GM21529 (cell line): ENCODE data around the gene ERCC2.

Source experiments
- ATAC-seq: cut with Tn5 transposase; IDR thresholded peaks from one replicate; pipeline ENCODE4 v1.9.1; 2021; ENCODE audit not compliant: unreplicated experiment

Gene ERCC2

DNA sequence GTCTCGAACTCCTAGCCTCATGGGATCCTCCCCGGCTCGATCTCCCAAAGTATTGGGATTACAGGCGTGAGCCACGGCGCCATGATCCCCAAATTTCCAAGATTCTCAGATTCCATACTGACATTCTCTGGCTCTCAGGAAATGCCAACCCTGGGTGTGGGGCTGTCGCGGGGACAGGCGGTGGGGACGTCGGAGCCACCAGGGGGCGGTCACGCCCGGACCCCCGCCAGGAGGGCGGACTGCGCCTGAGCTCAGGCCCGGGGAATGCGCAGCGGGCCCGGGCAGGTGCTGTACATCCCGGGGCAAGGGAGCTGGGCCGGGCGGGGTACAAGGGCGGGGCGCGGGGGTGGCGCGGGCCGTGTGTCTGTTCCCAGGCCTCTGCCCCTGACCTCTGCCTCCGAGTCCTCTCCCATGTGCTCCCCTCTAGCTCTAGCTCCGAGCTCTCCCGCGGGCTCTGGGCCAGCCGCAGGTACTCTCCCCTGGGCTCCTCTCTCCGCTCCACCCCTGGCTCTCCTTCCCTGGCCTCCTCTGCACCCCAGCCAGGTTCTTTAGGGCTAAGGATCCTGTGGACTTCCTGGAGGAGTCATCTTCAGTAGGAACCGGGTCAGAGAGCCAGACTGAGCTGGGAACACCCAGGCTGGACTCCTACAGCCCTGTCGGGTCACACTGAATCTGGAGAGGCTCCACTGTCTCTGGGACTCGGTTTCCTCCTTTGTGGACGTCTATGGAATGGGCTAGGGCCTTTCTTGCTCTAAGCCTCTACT lies 32.1 kb upstream of the ERCC2 start:
- ATAC-seq = no peak

DNA sequence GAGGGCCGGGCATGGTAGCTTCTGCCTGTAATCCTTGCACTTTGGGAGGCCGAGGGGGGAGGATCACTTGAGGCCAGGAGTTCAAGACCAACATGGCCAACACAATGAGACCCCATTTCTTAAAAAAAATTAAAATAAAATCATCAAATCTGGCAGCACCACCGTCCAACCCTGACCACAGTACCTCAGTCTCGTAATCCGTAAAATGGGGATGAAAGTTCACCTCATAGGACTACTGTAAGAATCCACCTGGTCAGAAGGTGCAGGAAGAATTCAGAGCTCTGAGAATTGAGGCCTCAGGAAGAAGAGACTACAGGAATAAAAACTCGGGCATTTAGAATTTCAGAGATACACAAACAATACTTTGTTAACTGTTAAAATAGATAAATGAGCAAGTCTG lies 31.4 kb upstream of the ERCC2 start:
- no peak for ATAC-seq

- no peak for ATAC-seq
These were observed 29.8 kb upstream of the ERCC2 start for GRCh38 chr19:45400192-45400591.

- no peak for ATAC-seq
These were observed 25.6 kb upstream of the ERCC2 start for GRCh38 chr19:45395821-45396617.

- no peak for ATAC-seq
These were observed 21.7 kb upstream of the ERCC2 start for GRCh38 chr19:45391871-45392665.

- no peak for ATAC-seq
These were observed 21.0 kb upstream of the ERCC2 start for GRCh38 chr19:45391346-45391745.

- no peak for ATAC-seq
These were observed 15.2 kb upstream of the ERCC2 start for GRCh38 chr19:45385392-45386221.

DNA sequence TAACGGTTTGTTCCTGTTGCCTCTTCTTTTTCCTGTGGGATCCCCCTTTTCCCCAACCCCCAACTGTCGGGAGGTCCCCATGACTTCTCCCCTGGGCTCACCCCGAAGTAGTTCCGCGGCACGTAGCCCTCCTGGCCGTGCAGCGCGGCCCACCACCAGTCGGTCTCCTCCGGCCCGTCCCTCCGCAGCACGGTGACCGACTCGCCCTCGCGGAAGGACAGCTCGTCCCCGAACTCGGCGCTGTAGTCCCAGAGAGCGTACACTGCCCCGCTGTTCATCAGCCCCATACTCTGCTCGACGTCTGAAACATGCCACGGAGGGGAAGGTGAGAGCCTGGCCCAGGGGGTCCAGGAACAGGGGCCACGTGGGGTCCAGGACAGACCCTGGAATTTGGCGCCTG lies 12.1 kb upstream of the ERCC2 start:
- no peak for ATAC-seq

DNA sequence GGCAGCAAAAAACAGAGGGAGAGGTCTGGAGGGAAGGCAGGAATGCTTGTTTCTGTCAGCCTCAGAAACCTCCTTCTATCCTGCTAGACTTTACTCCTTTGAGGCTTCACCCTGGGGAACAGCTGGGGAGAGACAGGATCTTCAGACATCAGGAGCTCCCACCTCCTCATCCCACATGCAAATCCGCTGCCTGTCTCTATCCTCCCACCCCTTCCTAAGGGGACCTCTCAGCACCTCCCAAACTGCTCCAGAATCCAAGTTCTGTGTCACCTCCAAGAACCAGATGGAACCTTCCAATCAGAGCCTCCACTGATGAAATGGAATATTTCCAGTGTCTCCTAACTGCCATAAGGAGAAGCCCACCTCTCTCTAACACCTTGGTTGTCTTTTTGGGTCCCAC lies 9.7 kb upstream of the ERCC2 start:
- ATAC-seq = no peak

GRCh38 chr19:45376045-45376724 lies 5.8 kb upstream of the ERCC2 start:
- no peak for ATAC-seq

- no peak for ATAC-seq
These were observed 1.5 kb downstream of the ERCC2 start for GRCh38 chr19:45368737-45369340.

GRCh38 chr19:45368127-45368526 lies 2.2 kb downstream of the ERCC2 start:
- ATAC-seq = no peak

DNA sequence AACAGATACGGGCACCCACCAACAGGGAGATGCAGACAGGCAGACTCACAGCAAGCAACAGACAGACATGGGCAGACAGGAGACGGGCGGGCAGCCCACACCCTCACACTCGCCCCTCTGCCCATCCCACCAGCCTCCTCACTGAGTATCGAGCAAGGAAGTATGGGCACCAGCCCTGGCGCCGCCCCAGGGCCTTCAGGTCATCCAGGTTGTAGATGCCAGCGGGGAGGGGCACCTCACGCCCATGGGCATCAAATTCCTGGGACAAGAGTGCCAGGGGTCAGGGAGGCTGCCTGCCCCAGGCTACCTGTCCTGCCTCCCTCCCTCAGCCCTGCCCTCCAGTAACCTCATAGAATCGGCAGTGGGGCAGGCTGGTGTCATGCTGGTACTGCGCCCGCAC lies 5.7 kb downstream of the ERCC2 start:
- no peak for ATAC-seq

GRCh38 chr19:45363861-45364459 lies 6.4 kb downstream of the ERCC2 start:
- ATAC-seq = no peak

- ATAC-seq = no peak
These were observed 8.1 kb downstream of the ERCC2 start for GRCh38 chr19:45362291-45362690.

GRCh38 chr19:45361608-45362007 lies 8.8 kb downstream of the ERCC2 start:
- no peak for ATAC-seq

DNA sequence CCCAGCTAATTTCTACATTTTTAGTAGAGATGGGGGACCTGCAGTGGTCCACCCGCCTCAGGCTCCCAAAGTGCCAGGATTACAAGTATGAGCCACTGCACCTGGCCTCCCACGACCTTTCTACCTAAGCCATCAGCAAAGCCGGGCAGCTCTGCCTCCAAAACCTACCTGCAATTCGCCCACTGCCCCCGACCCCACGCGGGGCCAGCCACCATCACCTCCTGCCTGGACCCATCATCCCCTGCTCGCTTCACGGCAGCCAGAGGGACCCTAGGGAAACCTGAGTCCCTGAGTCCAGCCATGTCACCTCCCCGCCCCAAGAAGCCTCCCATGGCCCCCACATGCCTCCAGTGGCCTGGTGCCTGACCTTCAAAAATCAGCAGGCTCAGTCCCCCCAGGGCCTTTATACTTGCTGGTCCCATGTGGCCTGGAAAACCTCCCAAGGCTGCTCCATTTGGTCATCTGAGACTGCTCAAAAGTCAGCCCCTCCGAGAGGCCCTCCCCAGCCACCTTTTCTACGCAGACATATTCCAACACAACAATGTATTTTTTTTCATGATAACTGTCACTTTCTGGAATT lies 12.1 kb downstream of the ERCC2 start:
- ATAC-seq = no peak

- ATAC-seq = no peak
These were observed 13.0 kb downstream of the ERCC2 start for GRCh38 chr19:45357445-45357783.

- ATAC-seq = no peak
These were observed 13.5 kb downstream of the ERCC2 start for GRCh38 chr19:45356760-45357444.
